Stimulated activated CD4-positive, alpha-beta T cell treated with anti-CD3 and anti-CD28 coated beads, Interleukin-15, amount 100 ng/mL, for 1 hour (primary cell): Measurements from ENCODE around the gene TMTC2.
"Not testable (repeated sequence)": the region's sequence is repeated elsewhere in the genome, so short reads cannot be mapped to it uniquely, and the experiment has no call there.

Source experiments
- DNase-seq, 2 donors: peaks; one replicate each; pipeline ENCODE4 v3.0.0-alpha.2; 2020; ENCODE audit warnings: low read depth in 1 of 2, low spot score in 1 of 2

The TMTC2 gene

GRCh38 chr12:82725741-82726140 is 39.0 kb downstream of the TMTC2 start:
- DNase-seq: no peak

- no peak for DNase-seq
These were observed 41.2 kb downstream of the TMTC2 start for GRCh38 chr12:82727886-82728285.

- DNase-seq: no peak
These were observed 42.0 kb downstream of the TMTC2 start for GRCh38 chr12:82728710-82729109.

GRCh38 chr12:82730953-82731459 is 44.3 kb downstream of the TMTC2 start:
- DNase-seq: no peak

- DNase-seq: no peak
These were observed 53.7 kb downstream of the TMTC2 start for GRCh38 chr12:82740129-82741000.

GRCh38 chr12:82745063-82745674 is 58.5 kb downstream of the TMTC2 start:
- no peak for DNase-seq

GRCh38 chr12:82745807-82746206 is 59.1 kb downstream of the TMTC2 start:
- no peak for DNase-seq

- DNase-seq: no peak
These were observed 60.0 kb downstream of the TMTC2 start for GRCh38 chr12:82746668-82747067.

GRCh38 chr12:82749015-82749414 is 62.3 kb downstream of the TMTC2 start:
- no peak for DNase-seq

- no peak for DNase-seq
These were observed 68.2 kb downstream of the TMTC2 start for GRCh38 chr12:82754856-82755255.

GRCh38 chr12:82756303-82756702 is 69.6 kb downstream of the TMTC2 start:
- DNase-seq: no peak

GRCh38 chr12:82757059-82757458 is 70.4 kb downstream of the TMTC2 start:
- no peak for DNase-seq

- no peak for DNase-seq
These were observed 71.0 kb downstream of the TMTC2 start for GRCh38 chr12:82757656-82758055.

- DNase-seq: no peak
These were observed 72.1 kb downstream of the TMTC2 start for GRCh38 chr12:82758749-82759330.

- DNase-seq: no peak
These were observed 73.7 kb downstream of the TMTC2 start for GRCh38 chr12:82760423-82760822.

GRCh38 chr12:82765206-82765605 is 78.5 kb downstream of the TMTC2 start:
- DNase-seq: not testable (repeated sequence)

- DNase-seq: no peak
These were observed 79.4 kb downstream of the TMTC2 start for GRCh38 chr12:82765971-82766705.

GRCh38 chr12:82774666-82775065 is 88.0 kb downstream of the TMTC2 start:
- DNase-seq: no peak

GRCh38 chr12:82780517-82780916 is 93.8 kb downstream of the TMTC2 start:
- no peak for DNase-seq

GRCh38 chr12:82781309-82781997 is 94.7 kb downstream of the TMTC2 start:
- DNase-seq: no peak

- DNase-seq: no peak
These were observed 96.7 kb downstream of the TMTC2 start for GRCh38 chr12:82783435-82783834.
